ENCODE results near the gene PRDX1. TPM values are rescaled to one million over a fixed set of nuclear protein-coding genes. Genes with fewer than 3 reads are reported as not detected.
"Not testable (repeated sequence)": the region's sequence is repeated elsewhere in the genome, so short reads cannot be mapped to it uniquely, and the experiment has no call there.

PRDX1 gene
- total RNA-seq, 2 donors from 2014 or later = 64.6 to 103 TPM

DNA sequence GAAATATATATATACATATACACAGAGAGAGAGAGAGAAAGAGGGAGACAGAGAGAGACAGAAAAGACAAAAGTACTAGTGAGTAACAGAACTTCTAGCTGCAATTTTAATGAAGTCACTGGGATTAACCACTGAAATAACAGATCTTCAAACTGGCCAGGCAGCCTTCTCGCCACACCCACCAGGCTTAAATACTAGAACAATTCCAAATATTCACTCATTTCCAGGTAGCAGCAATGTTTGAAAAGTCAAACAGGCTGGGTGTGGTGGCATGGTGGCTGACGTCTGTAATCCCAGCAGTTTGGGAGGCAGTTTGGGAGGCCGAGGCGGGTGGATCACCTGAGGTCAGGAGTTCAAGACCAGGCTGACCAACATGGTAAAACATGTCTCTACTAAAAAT, 5.2 kb downstream of the PRDX1 start:
- no peaks in the 10 kb centered on the region for H3K9me3 ChIP-seq
- H3K27me3 ChIP-seq = no peaks in the 10 kb centered on the region
- peaks cover 18% of the 10 kb centered on the region for H3K4me1 ChIP-seq
- ATAC-seq (no peak), DNase-seq (no peak)
- TF ChIP-seq, protein P1, sequence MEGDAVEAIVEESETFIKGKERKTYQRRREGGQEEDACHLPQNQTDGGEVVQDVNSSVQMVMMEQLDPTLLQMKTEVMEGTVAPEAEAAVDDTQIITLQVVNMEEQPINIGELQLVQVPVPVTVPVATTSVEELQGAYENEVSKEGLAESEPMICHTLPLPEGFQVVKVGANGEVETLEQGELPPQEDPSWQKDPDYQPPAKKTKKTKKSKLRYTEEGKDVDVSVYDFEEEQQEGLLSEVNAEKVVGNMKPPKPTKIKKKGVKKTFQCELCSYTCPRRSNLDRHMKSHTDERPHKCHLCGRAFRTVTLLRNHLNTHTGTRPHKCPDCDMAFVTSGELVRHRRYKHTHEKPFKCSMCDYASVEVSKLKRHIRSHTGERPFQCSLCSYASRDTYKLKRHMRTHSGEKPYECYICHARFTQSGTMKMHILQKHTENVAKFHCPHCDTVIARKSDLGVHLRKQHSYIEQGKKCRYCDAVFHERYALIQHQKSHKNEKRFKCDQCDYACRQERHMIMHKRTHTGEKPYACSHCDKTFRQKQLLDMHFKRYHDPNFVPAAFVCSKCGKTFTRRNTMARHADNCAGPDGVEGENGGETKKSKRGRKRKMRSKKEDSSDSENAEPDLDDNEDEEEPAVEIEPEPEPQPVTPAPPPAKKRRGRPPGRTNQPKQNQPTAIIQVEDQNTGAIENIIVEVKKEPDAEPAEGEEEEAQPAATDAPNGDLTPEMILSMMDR (IDR thresholded peaks at IDR 0.05) = no peak
- TF ChIP-seq POLR2A (IDR thresholded peaks at IDR 0.05) = no peak
- H3K4me3 ChIP-seq = no peak overlapping the region
- intact Hi-C loops (cut with DNase I) = no loop called here
- no peak overlapping the region for H3K27ac ChIP-seq
- WGBS, 2 donors = 86 to 93% methylated on average over 4 of the region's 4 CpGs
- H3K36me3 ChIP-seq (replicated peaks in 1 of 2; ENCODE audit: insufficient read depth in 1 of 2, low read depth in 2 of 2) = peaks cover 0 to 22% of the 10 kb centered on the region in 2 donors

DNA sequence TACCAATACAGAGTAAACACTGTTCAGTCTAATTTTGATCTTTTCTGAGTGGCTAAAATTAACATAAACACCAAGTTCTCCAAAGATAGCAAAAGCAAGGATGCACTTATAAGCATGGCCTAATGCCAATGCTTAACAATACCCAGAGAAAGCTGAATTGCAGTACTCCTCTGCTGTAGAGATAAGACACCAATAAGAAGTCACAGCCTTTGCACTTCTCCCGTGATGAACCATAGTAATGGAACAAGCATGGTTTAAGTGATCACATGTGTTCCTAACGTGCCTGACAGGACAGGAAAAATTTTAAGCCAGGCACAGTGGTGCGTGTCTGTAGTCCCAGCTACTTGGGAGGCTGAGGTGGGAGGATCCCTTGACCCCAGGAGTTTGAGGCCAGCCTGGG, 5.6 kb downstream of the PRDX1 start:
- H3K4me3 ChIP-seq = no peak overlapping the region
- no peak overlapping the region for H3K27ac ChIP-seq
- peaks cover 0 to 22% of the 10 kb centered on the region in 2 donors for H3K36me3 ChIP-seq (replicated peaks in 1 of 2; ENCODE audit: insufficient read depth in 1 of 2, low read depth in 2 of 2)
- no peaks in the 10 kb centered on the region for H3K27me3 ChIP-seq
- WGBS, 2 donors = 67 to 81% methylated on average over 3 of the region's 3 CpGs
- intact Hi-C loops (cut with DNase I) = no loop called here
- H3K4me1 ChIP-seq = peaks cover 18% of the 10 kb centered on the region
- ATAC-seq (no peak), DNase-seq (no peak)
- no peaks in the 10 kb centered on the region for H3K9me3 ChIP-seq
- TF ChIP-seq, protein P1 (IDR thresholded peaks at IDR 0.05) = no peak
- no peak for TF ChIP-seq POLR2A (IDR thresholded peaks at IDR 0.05)

DNA sequence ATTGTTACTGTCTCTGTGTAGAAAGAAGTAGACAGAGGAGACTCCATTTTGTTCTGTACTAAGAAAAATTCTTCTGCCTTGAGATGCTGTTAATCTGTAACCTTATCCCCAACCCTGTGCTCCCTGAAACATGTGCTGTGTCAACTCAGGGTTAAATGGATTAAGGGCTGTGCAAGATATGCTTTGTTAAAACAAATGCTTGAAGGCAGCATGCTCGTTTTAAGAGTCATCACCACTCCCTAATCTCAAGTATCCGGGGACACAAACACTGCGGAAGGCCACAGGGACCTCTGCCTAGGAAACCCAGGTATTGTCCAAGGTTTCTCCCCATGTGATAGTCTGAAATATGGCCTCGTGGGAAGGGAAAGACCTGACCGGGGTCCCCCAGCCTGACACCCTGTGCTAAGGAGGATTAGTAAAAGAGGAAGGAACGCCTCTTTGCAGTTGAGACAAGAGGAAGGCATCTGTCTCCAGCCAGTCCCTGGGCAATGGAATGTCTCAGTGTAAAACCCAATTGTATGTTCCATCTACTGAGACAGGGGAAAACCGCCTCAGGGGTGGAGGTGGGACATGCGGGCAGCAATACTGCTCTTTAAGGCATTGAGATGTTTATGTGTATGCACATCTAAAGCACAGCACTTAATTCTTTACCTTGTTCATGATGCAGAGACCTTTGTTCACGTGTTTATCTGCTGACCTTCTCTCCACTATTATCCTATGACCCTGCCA, 8.0 kb downstream of the PRDX1 start:
- H3K36me3 ChIP-seq (replicated peaks in 1 of 2; ENCODE audit: insufficient read depth in 1 of 2, low read depth in 2 of 2) = peaks cover 0 to 26% of the 10 kb centered on the region in 2 donors
- H3K9me3 ChIP-seq, H3K4me1 ChIP-seq, ATAC-seq, H3K4me3 ChIP-seq, H3K27me3 ChIP-seq, DNase-seq, H3K27ac ChIP-seq: not testable (repeated sequence)
- intact Hi-C loops (cut with DNase I) = loop anchor here (5.0 kb wide), 1 partner anchor 54 kb away; no protein-coding TSS in a partner anchor
- 60 to 66% methylated on average over 8 to 9 of the region's 9 CpGs for WGBS, 2 donors

DNA sequence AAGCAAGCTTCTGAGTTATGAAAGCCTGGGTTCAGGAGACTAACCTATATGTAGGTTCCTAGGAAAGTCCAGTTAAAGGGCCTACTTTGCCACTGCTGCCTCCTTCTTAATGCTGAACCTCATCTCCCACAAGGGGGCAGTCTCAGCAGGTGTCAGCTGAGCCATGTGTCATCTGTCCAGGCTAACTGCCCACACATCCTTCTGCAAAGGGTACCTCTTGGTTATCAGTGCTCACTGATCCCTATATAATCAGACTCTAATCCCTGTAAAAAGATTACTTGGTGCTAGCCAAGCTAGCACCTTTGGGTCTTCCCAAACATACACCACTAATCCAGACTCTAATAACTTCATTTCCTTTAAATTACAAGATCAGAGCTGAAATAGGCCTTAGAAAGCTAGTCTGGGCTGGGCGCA, 9.0 kb downstream of the PRDX1 start:
- intact Hi-C loops (cut with DNase I) = loop anchor here (5.0 kb wide), 1 partner anchor 55 kb away; no protein-coding TSS in a partner anchor
- 89 to 92% methylated on average over 1 of the region's 1 CpG for WGBS, 2 donors
- ATAC-seq (peak; percentile 73), DNase-seq (peak; percentile 67 to 81 (median 74))
- no peaks in the 10 kb centered on the region for H3K9me3 ChIP-seq
- no peak overlapping the region for H3K4me3 ChIP-seq
- no peaks in the 10 kb centered on the region for H3K27me3 ChIP-seq
- TF ChIP-seq, protein P1 (IDR thresholded peaks at IDR 0.05) = peak; percentile 38 to 71 (median 65)
- TF ChIP-seq POLR2A (IDR thresholded peaks at IDR 0.05) = no peak
- H3K36me3 ChIP-seq (replicated peaks in 1 of 2; ENCODE audit: insufficient read depth in 1 of 2, low read depth in 2 of 2) = peaks cover 0 to 26% of the 10 kb centered on the region in 2 donors
- H3K27ac ChIP-seq = no peak overlapping the region
- no peaks in the 10 kb centered on the region for H3K4me1 ChIP-seq

DNA sequence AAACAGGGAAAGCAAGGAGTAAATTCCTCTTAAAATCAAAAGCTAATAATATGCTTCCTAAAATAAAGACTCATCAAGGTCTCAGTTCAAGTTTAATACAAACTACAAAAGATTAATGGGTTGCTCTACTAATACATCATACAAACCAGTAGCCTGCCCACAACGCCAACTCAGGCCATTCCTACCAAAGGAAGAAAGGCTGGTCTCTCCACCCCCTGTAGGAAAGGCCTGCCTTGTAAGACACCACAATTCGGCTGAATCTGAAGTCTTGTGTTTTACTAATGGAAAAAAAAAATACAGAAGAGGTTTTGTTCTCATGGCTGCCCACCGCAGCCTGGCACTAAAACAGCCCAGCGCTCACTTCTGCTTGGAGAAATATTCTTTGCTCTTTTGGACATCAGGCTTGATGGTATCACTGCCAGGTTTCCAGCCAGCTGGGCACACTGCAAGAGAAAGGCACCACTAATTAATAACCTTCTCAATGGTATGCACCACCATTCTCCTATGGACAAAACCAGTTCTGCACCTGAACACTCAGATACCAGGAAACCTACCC, 10.6 kb downstream of the PRDX1 start:
- no peaks in the 10 kb centered on the region for H3K27me3 ChIP-seq

More for the DNA sequence above, 10.6 kb downstream of the PRDX1 start:
- H3K36me3 ChIP-seq (replicated peaks in 1 of 2; ENCODE audit: insufficient read depth in 1 of 2, low read depth in 2 of 2) = peaks cover 0 to 22% of the 10 kb centered on the region in 2 donors
- DNase-seq = no peak
- 84 to 92% methylated on average over 4 of the region's 4 CpGs for WGBS, 2 donors
- intact Hi-C loops (cut with DNase I) = loop anchor here (5.0 kb wide), 1 partner anchor 56 kb away; no protein-coding TSS in a partner anchor
- no peaks in the 10 kb centered on the region for H3K9me3 ChIP-seq
- TF ChIP-seq POLR2A (IDR thresholded peaks at IDR 0.05) = no peak
- TF ChIP-seq, protein P1 (IDR thresholded peaks at IDR 0.05) = no peak
- no peak overlapping the region for H3K4me3 ChIP-seq
- no peak for ATAC-seq
- H3K4me1 ChIP-seq = no peaks in the 10 kb centered on the region
- H3K27ac ChIP-seq = no peak overlapping the region
